ENCODE data around the gene ZNF143.
"Not testable (repeated sequence)": the region's sequence is repeated elsewhere in the genome, so short reads cannot be mapped to it uniquely, and the experiment has no call there.

ZNF143 gene

GRCh38 chr11:9460322-9461062, at the start of gene ZNF143:
TSS of gene ZNF143 (plus strand) at chr11:9461012. CDS start at chr11:9471309, 10,297 bp downstream.
- ATAC-seq: peak; percentile 93
- H3K9me3 Mint-ChIP-seq: no peaks in the 10 kb centered on the region
- H3K27ac Mint-ChIP-seq: peak within 1 kb of the TSS; percentile 100
- peak within 1 kb of the TSS; percentile 95 for H3K4me3 Mint-ChIP-seq
- DNase-seq (ENCODE audit: low spot score in 2 of 2): peak; percentile 97 to 100
- peaks cover 18% of the 10 kb centered on the region for H3K4me1 Mint-ChIP-seq
- peaks cover 24% of the 10 kb centered on the region for H3K36me3 Mint-ChIP-seq

DNA sequence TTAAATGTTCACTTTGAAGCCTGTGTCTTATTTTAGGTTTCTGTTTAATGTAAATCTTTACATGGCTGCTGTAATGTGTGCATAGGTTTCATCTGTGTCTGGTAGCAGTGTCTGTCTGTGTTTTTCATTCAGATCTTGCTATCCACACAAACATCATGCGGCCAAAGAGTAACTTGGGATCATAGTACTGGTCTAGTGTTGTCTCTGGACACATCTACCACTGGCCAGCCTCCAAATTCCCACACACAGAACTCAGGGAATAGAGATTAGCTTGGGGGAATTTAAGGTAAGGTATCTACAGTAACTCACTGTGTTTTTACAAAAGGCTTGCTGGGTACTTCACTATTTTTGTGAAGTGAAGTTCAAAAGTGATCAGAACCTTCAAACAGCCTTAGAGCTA, 32.1 kb upstream of the ZNF143 start:
- Mint-ChIP-seq H3K4me1 (no peaks in the 10 kb centered on the region), H3K9me3 (no peaks in the 10 kb centered on the region), H3K36me3 (peaks cover 100% of the 10 kb centered on the region), H3K4me3 (no peak overlapping the region), H3K27ac (peak overlapping the region; percentile 29)
- ATAC-seq: no peak
- no peak for DNase-seq (ENCODE audit: low spot score in 2 of 2)

DNA sequence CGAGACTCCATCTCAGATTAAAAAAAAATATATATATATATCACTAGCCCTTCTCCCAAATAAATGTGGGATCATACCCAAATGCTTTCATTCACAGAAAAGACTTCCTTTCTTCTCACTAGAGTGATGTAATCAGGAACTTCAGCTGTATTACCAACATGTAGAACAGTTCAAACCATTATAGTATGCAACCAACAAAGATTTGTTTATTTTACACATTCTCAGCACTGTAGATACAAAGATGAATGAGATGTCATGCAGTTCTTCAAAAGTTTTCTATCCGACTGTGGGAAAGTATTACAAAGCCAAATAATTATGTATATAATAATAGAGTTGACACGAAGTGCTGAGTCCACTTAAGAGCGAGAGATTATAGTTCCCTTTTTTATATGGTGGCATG, 22.2 kb upstream of the ZNF143 start:
- no peak overlapping the region for H3K27ac Mint-ChIP-seq
- H3K4me1 Mint-ChIP-seq: no peaks in the 10 kb centered on the region
- peaks cover 100% of the 10 kb centered on the region for H3K36me3 Mint-ChIP-seq
- no peak for ATAC-seq
- no peaks in the 10 kb centered on the region for H3K9me3 Mint-ChIP-seq
- H3K4me3 Mint-ChIP-seq: no peak overlapping the region
- no peak for DNase-seq (ENCODE audit: low spot score in 2 of 2)

DNA sequence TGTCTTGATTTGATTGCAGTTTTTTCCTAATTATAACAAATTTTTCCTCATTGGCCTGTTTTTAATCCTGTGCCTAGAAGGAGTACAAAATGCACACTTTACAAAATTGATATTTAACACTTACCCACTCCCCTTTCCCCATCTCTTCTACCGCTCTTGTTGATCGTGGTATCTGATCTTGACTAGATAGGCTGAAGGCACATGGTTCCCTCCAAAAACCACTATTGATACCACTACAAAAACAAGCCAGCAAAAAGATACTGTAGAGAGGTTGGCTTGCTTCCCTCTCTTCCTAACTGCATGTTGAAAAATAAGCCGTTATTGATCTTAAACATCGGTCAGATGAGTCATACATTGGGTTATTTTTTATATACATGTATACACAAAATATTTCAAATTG, 14.6 kb upstream of the ZNF143 start:
- no peak overlapping the region for H3K27ac Mint-ChIP-seq

DNA sequence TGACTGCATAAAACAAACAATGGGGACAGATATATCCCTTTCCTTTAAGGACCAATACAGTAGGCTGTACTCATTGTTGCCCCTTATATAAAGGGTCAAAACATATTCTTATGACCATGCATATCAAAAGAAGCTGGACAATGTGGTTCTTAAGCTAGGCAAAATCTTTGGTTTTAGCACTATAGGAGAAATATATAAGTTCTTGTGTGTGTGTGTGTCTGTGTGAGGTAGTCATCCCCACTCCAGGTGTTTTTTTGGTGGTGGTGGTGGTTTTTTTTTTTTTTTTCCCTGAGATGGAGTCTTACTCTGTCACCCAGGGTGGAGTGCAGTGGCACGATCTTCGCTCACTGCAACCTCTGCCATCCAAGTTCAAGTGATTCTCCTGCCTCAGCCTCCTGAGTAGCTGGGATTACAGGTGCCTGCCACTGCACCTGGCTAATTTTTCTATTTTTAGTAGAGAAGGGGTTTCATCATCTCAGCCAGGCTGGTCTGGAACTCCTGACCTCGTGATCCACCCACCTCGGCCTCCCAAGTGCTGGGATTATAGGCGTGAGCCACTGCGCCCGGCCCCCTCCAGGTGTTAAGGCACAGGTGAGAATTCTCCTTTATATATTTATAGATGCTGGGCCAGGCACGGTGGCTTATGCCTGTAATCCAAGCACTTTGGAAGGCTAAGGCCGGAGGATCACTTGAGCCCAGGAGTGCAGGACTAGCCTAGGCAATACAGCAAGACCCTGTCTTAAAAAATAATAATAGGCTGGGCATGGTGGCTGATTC, 12.0 kb upstream of the ZNF143 start:
- H3K9me3 Mint-ChIP-seq: no peaks in the 10 kb centered on the region
- no peak for DNase-seq (ENCODE audit: low spot score in 2 of 2)
- H3K36me3 Mint-ChIP-seq: peaks cover 70% of the 10 kb centered on the region
- H3K27ac Mint-ChIP-seq: no peak overlapping the region
- no peak overlapping the region for H3K4me3 Mint-ChIP-seq
- H3K4me1 Mint-ChIP-seq: no peaks in the 10 kb centered on the region
- no peak for ATAC-seq

More for the DNA sequence above, 14.6 kb upstream of the ZNF143 start:
- Mint-ChIP-seq H3K4me3 (no peak overlapping the region), H3K36me3 (peaks cover 90% of the 10 kb centered on the region), H3K9me3 (no peaks in the 10 kb centered on the region), H3K4me1 (no peaks in the 10 kb centered on the region)
- DNase-seq (ENCODE audit: low spot score in 2 of 2) (no peak), ATAC-seq (no peak)

DNA sequence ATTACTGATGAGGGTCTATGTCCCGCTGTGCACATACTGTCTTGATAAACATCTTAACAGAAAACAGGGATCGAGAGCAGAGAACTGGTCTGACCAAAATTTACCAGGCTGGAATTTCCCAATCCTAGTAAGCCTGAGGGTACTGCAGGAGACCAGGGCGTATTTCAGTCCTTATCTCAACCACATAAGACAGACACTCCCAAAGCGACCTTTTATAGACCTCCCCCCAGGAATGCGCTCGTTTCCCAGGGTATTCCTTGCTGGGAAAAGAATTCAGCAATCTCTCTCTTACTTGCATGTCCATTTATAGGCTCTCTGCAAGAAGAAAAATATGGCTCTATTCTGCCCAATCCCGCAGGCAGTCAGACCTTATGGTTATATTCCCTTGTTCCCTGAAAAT, 8.8 kb upstream of the ZNF143 start:
- not testable (repeated sequence) for DNase-seq (ENCODE audit: low spot score in 2 of 2); H3K9me3 Mint-ChIP-seq; H3K4me1 Mint-ChIP-seq; H3K4me3 Mint-ChIP-seq; H3K27ac Mint-ChIP-seq; ATAC-seq
- peaks cover 38% of the 10 kb centered on the region for H3K36me3 Mint-ChIP-seq

GRCh38 chr11:9455722-9456121, 5.1 kb upstream of the ZNF143 start:
- no peak overlapping the region for H3K27ac Mint-ChIP-seq
- H3K4me3 Mint-ChIP-seq: no peak overlapping the region
- H3K4me1 Mint-ChIP-seq: peaks cover 6% of the 10 kb centered on the region
- no peak for DNase-seq (ENCODE audit: low spot score in 2 of 2)
- H3K36me3 Mint-ChIP-seq: peaks cover 21% of the 10 kb centered on the region
- no peak for ATAC-seq
- no peaks in the 10 kb centered on the region for H3K9me3 Mint-ChIP-seq

DNA sequence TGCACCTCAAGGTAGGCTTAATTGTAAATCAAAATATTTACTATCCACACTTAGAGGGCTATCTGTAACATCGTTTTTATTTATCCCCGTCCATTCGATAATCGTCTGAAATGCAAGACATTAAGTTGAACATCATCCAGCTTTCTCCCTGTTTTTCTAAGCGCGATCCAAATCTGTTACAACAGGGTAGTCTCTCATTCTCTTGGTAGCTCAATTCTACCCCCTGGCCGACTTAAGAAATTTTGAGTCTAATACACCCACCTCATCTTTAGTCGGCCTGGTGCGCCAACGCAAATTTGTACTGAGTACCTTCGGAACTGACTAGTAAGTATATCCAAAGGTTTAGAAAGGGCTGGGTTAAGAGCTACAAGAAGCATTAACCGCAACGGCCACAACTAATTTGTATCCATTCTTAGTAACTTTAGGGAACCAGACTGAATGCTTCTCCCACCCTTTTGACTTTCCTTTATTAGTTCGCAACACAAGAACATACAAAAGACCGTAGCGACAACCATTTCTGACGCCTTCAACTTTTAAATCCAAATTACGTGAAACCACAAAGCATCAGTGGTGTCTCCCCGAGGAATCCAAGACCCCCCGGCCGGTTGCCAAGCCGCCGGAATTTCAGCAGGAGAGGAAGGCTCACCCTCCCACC, 1.0 kb upstream of the ZNF143 start:
- Mint-ChIP-seq H3K36me3 (peaks cover 24% of the 10 kb centered on the region), H3K27ac (peak overlapping the region; percentile 100), H3K4me1 (peaks cover 18% of the 10 kb centered on the region), H3K9me3 (no peaks in the 10 kb centered on the region), H3K4me3 (peak overlapping the region; percentile 95)
- ATAC-seq (no peak), DNase-seq (ENCODE audit: low spot score in 2 of 2) (peak; percentile 21 to 64)

DNA sequence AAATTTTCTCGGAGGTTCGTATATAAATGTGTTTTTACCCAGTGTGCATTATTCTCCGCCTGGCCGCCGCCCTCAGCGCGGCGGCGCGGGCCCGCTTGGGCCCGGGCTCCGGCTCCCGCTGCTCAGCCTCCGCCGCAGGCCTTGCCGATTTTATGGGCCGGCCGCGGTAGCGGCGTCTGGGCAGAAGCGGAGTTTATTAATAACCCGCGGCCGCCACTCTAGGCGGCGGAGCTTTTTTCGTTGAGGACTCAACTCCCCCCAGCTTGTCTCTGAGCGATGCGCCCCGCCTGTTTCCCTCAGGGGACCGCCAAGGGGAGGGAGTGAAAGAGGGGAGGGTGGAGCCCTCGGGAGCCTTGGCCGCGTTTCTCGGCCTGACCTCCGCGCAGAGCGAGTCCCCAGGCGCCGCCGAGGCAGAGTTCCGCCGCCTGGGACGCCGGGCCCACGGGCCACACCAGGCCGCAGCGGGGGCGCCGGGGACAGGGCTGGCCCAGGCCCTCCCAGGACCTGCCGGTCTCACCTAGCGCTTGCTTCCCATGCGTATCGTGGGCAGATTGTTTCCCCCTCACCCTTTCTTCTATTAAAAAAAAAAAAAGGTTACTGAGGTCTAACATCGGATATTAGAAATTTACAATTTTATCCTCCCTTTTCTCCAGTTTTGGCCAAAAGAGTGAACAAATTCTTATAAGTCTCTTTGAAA, 399 bp downstream of the ZNF143 start:
- peak overlapping the region; percentile 95 for H3K4me3 Mint-ChIP-seq
- peak; percentile 73 for ATAC-seq
- peaks cover 18% of the 10 kb centered on the region for H3K4me1 Mint-ChIP-seq
- H3K27ac Mint-ChIP-seq: peak overlapping the region; percentile 100
- peak; percentile 70 to 93 for DNase-seq (ENCODE audit: low spot score in 2 of 2)
- H3K9me3 Mint-ChIP-seq: no peaks in the 10 kb centered on the region
- H3K36me3 Mint-ChIP-seq: peaks cover 25% of the 10 kb centered on the region

GRCh38 chr11:9461760-9462134, 935 bp downstream of the ZNF143 start:
- no peaks in the 10 kb centered on the region for H3K9me3 Mint-ChIP-seq
- no peak for DNase-seq (ENCODE audit: low spot score in 2 of 2)
- no peak for ATAC-seq
- peak overlapping the region; percentile 100 for H3K27ac Mint-ChIP-seq
- H3K36me3 Mint-ChIP-seq: peaks cover 31% of the 10 kb centered on the region
- peak overlapping the region; percentile 95 for H3K4me3 Mint-ChIP-seq
- H3K4me1 Mint-ChIP-seq: peaks cover 18% of the 10 kb centered on the region

DNA sequence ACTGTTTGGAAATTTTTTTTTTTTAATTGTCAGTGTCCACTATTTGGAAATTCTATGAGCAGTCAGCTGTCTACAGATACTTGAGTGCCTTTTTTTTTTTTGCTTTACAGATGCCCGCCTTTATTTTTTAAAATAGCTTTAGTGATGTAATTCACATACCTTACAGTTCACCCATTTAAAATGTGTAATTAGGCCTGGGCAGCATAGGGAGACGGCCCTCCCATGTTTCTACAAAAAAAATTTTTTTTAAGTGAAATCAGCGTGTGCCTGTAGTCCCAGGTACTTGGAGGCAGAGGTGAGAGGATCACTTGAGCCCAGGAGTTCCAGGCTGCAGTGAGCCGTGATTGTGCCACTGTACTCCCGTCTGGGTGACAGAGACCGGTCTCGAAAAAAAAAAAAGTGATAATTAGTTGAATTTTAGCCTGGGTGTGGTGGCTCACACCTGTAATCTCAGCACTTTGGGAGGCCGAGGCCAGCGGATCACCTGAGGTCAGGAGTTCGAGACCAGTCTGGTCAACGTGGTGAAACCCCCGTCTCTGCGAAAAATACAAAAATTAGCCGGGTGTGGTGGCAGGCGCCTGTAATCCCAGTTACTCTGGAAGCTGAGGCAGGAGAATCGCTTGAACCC, 1.5 kb downstream of the ZNF143 start:
- H3K4me3 Mint-ChIP-seq: peak overlapping the region; percentile 95
- no peak for ATAC-seq
- peaks cover 36% of the 10 kb centered on the region for H3K36me3 Mint-ChIP-seq
- H3K4me1 Mint-ChIP-seq: peaks cover 18% of the 10 kb centered on the region
- H3K9me3 Mint-ChIP-seq: no peaks in the 10 kb centered on the region
- DNase-seq (ENCODE audit: low spot score in 2 of 2): no peak
- peak overlapping the region; percentile 100 for H3K27ac Mint-ChIP-seq

GRCh38 chr11:9462806-9463537, 2.2 kb downstream of the ZNF143 start:
- Mint-ChIP-seq H3K36me3 (peaks cover 39% of the 10 kb centered on the region), H3K4me3 (peak overlapping the region; percentile 95), H3K9me3 (no peaks in the 10 kb centered on the region), H3K27ac (peak overlapping the region; percentile 100), H3K4me1 (peaks cover 20% of the 10 kb centered on the region)
- ATAC-seq (no peak), DNase-seq (ENCODE audit: low spot score in 2 of 2) (no peak)

DNA sequence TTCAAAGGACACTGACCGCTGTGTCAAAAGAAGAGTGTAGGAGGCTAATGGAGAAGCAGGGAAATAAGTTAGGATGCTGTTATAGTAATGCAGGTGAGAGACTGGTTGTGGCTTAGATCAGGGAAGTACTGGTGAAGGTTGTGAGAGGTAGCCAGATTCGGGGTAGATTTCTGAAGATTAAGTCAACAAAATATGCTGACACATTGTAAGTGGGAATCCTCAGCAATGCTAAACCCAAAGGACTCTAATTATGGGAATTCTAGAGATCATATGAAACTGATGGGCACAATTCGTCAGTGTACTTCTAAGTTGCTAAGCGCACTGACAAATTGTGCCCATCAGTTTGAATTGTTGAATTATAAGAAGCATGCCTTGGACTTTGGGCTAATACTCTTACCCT, 10.0 kb downstream of the ZNF143 start:
- DNase-seq (ENCODE audit: low spot score in 2 of 2) (no peak), ATAC-seq (no peak)
- Mint-ChIP-seq H3K4me3 (no peak overlapping the region), H3K27ac (no peak overlapping the region), H3K4me1 (peaks cover 13% of the 10 kb centered on the region), H3K9me3 (no peaks in the 10 kb centered on the region), H3K36me3 (peaks cover 75% of the 10 kb centered on the region)

GRCh38 chr11:9473408-9473807, 12.6 kb downstream of the ZNF143 start:
- ATAC-seq: no peak
- no peak overlapping the region for H3K4me3 Mint-ChIP-seq
- no peak overlapping the region for H3K27ac Mint-ChIP-seq

More at GRCh38 chr11:9473408-9473807, 12.6 kb downstream of the ZNF143 start:
- H3K9me3 Mint-ChIP-seq: no peaks in the 10 kb centered on the region
- H3K4me1 Mint-ChIP-seq: peaks cover 8% of the 10 kb centered on the region
- H3K36me3 Mint-ChIP-seq: peaks cover 86% of the 10 kb centered on the region
- DNase-seq (ENCODE audit: low spot score in 2 of 2): no peak
